Left ventricle myocardium inferior (tissue), 1 donor: Measurements from ENCODE around the gene OTOGL. TPM values are rescaled to one million over a fixed set of nuclear protein-coding genes. Genes with fewer than 3 reads are reported as not detected.

Source experiments
- DNase-seq: peaks from one replicate; pipeline ENCODE4 v3.0.0-alpha.2; 2020
- H3K27ac ChIP-seq: fragments of 200-600 bp; replicated peaks from 2 replicates; pipeline ENCODE4 v1.8.0; 2021
- H3K27me3 ChIP-seq: fragments of 200-600 bp; 2 replicates; pipeline ENCODE4 v1.8.0; 2021; ENCODE audit warnings: low read depth
- H3K36me3 ChIP-seq: fragments of 200-600 bp; 2 replicates; pipeline ENCODE4 v1.8.0; 2021
- H3K4me1 ChIP-seq: fragments of 200-600 bp; 2 replicates; pipeline ENCODE4 v1.8.0; 2021
- H3K4me3 ChIP-seq: fragments of 200-600 bp; 2 replicates; pipeline ENCODE4 v1.8.0; 2021; ENCODE audit warnings: mild to moderate bottlenecking, moderate library complexity
- H3K9me3 ChIP-seq: fragments of 200-600 bp; replicated peaks from 2 replicates; pipeline ENCODE4 v1.8.0; 2021
- intact Hi-C: fragments of 100-400 bp; cut with micrococcal nuclease; formaldehyde crosslinking; loops from one replicate; pipeline ENCODE4 v1.11.0; 2022
- total RNA-seq: library from RNA; stranded (reverse); fragmentation: NEBNext Ultra II Directional; extraction: Animal tissue kit (Norgen Biotek cat#: 25700); gene quantifications from one replicate; pipeline ENCODE4 v1.2.1, GENCODE V29; 2021
- TF ChIP-seq, protein P1 (sequence below): fragments of 200-600 bp; IDR thresholded peaks from 2 replicates; pipeline ENCODE4 v1.8.0; 2021; ENCODE audit warnings: antibody characterized with exemption, mild to moderate bottlenecking, borderline replicate concordance
- donor health status: DM: no; HTN: yes; CAD: no; lungs with severe emphysema.

Gene OTOGL
- total RNA-seq, 1 donor from 2014 or later = 0.27 TPM

DNA sequence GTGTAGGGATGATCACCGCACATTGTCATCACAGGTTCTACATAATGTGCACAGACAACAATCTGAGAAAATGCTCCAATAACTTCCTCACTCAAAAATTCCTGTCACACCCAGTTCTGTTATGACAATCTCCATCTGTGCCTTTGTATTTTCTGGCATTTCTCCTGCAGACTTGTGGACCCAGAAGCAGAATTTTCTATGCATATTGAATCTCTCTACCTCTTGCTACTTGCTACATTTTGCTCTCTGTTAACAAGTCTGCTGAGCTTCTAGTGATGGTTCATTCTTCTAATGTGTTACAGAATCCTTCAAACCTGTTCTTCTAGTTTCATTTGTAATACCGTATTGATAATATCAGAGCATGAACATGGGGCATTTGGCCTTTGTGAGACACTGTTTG is 216.9 kb downstream of the OTOGL start:
- no peak for DNase-seq
- TF ChIP-seq, protein P1, sequence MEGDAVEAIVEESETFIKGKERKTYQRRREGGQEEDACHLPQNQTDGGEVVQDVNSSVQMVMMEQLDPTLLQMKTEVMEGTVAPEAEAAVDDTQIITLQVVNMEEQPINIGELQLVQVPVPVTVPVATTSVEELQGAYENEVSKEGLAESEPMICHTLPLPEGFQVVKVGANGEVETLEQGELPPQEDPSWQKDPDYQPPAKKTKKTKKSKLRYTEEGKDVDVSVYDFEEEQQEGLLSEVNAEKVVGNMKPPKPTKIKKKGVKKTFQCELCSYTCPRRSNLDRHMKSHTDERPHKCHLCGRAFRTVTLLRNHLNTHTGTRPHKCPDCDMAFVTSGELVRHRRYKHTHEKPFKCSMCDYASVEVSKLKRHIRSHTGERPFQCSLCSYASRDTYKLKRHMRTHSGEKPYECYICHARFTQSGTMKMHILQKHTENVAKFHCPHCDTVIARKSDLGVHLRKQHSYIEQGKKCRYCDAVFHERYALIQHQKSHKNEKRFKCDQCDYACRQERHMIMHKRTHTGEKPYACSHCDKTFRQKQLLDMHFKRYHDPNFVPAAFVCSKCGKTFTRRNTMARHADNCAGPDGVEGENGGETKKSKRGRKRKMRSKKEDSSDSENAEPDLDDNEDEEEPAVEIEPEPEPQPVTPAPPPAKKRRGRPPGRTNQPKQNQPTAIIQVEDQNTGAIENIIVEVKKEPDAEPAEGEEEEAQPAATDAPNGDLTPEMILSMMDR = no peak
- no peak overlapping the region for H3K27ac ChIP-seq
- H3K4me3 ChIP-seq = no peak overlapping the region
- H3K36me3 ChIP-seq = no peaks in the 10 kb centered on the region
- intact Hi-C loops = no loop called here
- no peaks in the 10 kb centered on the region for H3K9me3 ChIP-seq
- H3K4me1 ChIP-seq = no peaks in the 10 kb centered on the region
- no peaks in the 10 kb centered on the region for H3K27me3 ChIP-seq

- Histone ChIP-seq H3K4me3 (no peak overlapping the region), H3K9me3 (no peaks in the 10 kb centered on the region), H3K27me3 (no peaks in the 10 kb centered on the region), H3K36me3 (no peaks in the 10 kb centered on the region), H3K4me1 (no peaks in the 10 kb centered on the region), H3K27ac (no peak overlapping the region)
- TF ChIP-seq, protein P1 = no peak
- DNase-seq = no peak
- intact Hi-C loops = no loop called here
Observed at GRCh38 chr12:80317307-80317706, 218.0 kb downstream of the OTOGL start.

GRCh38 chr12:80317899-80318298 is 218.6 kb downstream of the OTOGL start:
- intact Hi-C loops = no loop called here
- no peaks in the 10 kb centered on the region for H3K27me3 ChIP-seq
- no peak for DNase-seq
- no peaks in the 10 kb centered on the region for H3K36me3 ChIP-seq
- H3K4me1 ChIP-seq = no peaks in the 10 kb centered on the region
- TF ChIP-seq, protein P1 = no peak
- no peak overlapping the region for H3K27ac ChIP-seq
- no peaks in the 10 kb centered on the region for H3K9me3 ChIP-seq
- H3K4me3 ChIP-seq = no peak overlapping the region

DNA sequence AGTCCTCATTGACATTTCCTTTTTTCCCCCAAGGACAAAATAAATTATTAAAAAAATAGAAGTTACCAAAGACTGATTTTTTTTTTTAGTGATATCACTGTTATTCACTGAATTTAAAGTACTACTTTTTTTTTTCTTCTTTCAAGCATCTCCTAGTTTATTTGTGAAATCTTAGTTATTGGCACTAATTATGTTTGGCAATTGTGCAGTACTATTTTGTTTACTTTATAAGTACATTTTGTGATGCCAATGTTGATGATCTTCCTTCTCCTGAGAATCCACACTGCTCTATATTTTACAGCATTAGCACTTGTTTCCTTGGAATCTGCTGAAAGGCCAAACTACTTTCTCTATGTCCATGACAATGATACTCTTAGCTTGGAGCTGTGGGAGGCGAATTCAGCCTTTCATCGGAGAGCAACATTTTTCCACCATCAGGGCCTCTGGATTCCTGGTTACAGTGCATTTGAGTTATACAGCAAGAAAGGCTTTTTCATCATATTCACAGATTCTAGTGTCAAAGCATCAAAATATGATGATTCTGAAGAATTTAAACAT is 220.9 kb downstream of the OTOGL start:
- Histone ChIP-seq H3K36me3 (no peaks in the 10 kb centered on the region), H3K9me3 (no peaks in the 10 kb centered on the region), H3K4me1 (no peaks in the 10 kb centered on the region), H3K27ac (no peak overlapping the region), H3K27me3 (no peaks in the 10 kb centered on the region), H3K4me3 (no peak overlapping the region)
- TF ChIP-seq, protein P1 = no peak
- no peak for DNase-seq
- intact Hi-C loops = no loop called here

- H3K4me1 ChIP-seq = no peaks in the 10 kb centered on the region
- no peaks in the 10 kb centered on the region for H3K9me3 ChIP-seq
- H3K27me3 ChIP-seq = no peaks in the 10 kb centered on the region
- intact Hi-C loops = no loop called here
- no peak overlapping the region for H3K4me3 ChIP-seq
- H3K27ac ChIP-seq = no peak overlapping the region
- DNase-seq = no peak
- TF ChIP-seq, protein P1 = no peak
- H3K36me3 ChIP-seq = no peaks in the 10 kb centered on the region
Observed at GRCh38 chr12:80321653-80322052, 222.3 kb downstream of the OTOGL start.
